GM23338 (cell line): ENCODE results near the gene GRM4. TPM values are rescaled to one million over a fixed set of nuclear protein-coding genes. Genes with fewer than 3 reads are reported as not detected.

Source experiments
- ATAC-seq: fragments of 200-7000 bp; cut with Tn5 transposase; 3 replicates; pipeline ENCODE4 v1.9.1; 2020
- DNase-seq: peaks from one replicate; pipeline ENCODE4 v3.0.0-alpha.2; 2015; ENCODE audit warnings: low spot score
- H2AFZ ChIP-seq: fragments of 200-600 bp; sonication (generic); 2 replicates; pipeline ENCODE4 v1.8.0; 2016; ENCODE audit warnings: antibody characterized with exemption, mild to moderate bottlenecking, moderate library complexity
- H3F3A ChIP-seq: fragments of 200-600 bp; sonication (generic); replicated peaks from 2 replicates; pipeline ENCODE4 v1.8.0; 2017; ENCODE audit warnings: antibody characterized with exemption, mixed run types, low read depth
- H3K27ac ChIP-seq: fragments of 200-600 bp; sonication (generic); 2 replicates; pipeline ENCODE4 v1.6.1; 2016; ENCODE audit warnings: low read depth
- H3K27me3 ChIP-seq: fragments of 200-600 bp; sonication (generic); 2 replicates; pipeline ENCODE4 v1.8.0; 2016; ENCODE audit warnings: mild to moderate bottlenecking, mixed run types, moderate library complexity; ENCODE audit not compliant: insufficient read depth
- H3K36me3 ChIP-seq: fragments of 200-600 bp; sonication (generic); 2 replicates; pipeline ENCODE4 v1.8.0; 2016; ENCODE audit warnings: mild to moderate bottlenecking; ENCODE audit not compliant: insufficient read depth
- H3K4me1 ChIP-seq: fragments of 200-600 bp; sonication (generic); 2 replicates; pipeline ENCODE4 v1.8.0; 2016; ENCODE audit warnings: mild to moderate bottlenecking, moderate library complexity; ENCODE audit not compliant: insufficient read depth
- H3K4me2 ChIP-seq: fragments of 200-600 bp; sonication (generic); 2 replicates; pipeline ENCODE4 v1.7.1; 2017; ENCODE audit warnings: mixed run types
- H3K4me3 ChIP-seq: fragments of 200-600 bp; sonication (generic); 2 replicates; pipeline ENCODE4 v1.6.1; 2016; ENCODE audit warnings: mixed run types
- H3K79me2 ChIP-seq: fragments of 200-600 bp; sonication (generic); replicated peaks from 2 replicates; pipeline ENCODE4 v1.8.0; 2017; ENCODE audit warnings: mild to moderate bottlenecking; ENCODE audit not compliant: insufficient read depth
- H3K9me2 ChIP-seq: fragments of 200-600 bp; sonication (generic); 2 replicates; pipeline ENCODE4 v1.8.0; 2017; ENCODE audit not compliant: insufficient read depth
- H4K20me1 ChIP-seq: fragments of 200-600 bp; sonication (generic); replicated peaks from 2 replicates; pipeline ENCODE4 v1.8.0; 2017; ENCODE audit warnings: mild to moderate bottlenecking; ENCODE audit not compliant: insufficient read depth
- H3K27ac Mint-ChIP-seq: 2 replicates; pipeline ENCODE4 v1.8.0; 2020; ENCODE audit warnings: inconsistent platforms, mild to moderate bottlenecking, moderate library complexity, mixed read lengths
- H3K27me3 Mint-ChIP-seq: 3 replicates; pipeline ENCODE4 v1.8.0; 2022; ENCODE audit warnings: low read depth, mild to moderate bottlenecking, moderate library complexity, mixed read lengths, inconsistent platforms; ENCODE audit not compliant: insufficient read depth, poor library complexity
- H3K36me3 Mint-ChIP-seq: 3 replicates; pipeline ENCODE4 v1.8.0; 2021; ENCODE audit warnings: low read depth, mild to moderate bottlenecking, inconsistent platforms, moderate library complexity, mixed read lengths
- H3K4me1 Mint-ChIP-seq: 3 replicates; pipeline ENCODE4 v1.8.0; 2020; ENCODE audit warnings: mild to moderate bottlenecking, inconsistent platforms, mixed read lengths
- H3K4me3 Mint-ChIP-seq: 3 replicates; pipeline ENCODE4 v1.8.0; 2021; ENCODE audit warnings: moderate library complexity, mild to moderate bottlenecking, inconsistent platforms, mixed read lengths
- H3K9me3 Mint-ChIP-seq: 3 replicates; pipeline ENCODE4 v1.8.0; 2020; ENCODE audit warnings: moderate library complexity, mild to moderate bottlenecking, inconsistent platforms, mixed read lengths
- EZH2 ChIP-seq: fragments of 200-600 bp; sonication (generic); IDR thresholded peaks from one replicate; pipeline ENCODE4 v1.8.0; 2017; ENCODE audit warnings: antibody characterized with exemption, mild to moderate bottlenecking, low read depth; ENCODE audit not compliant: unreplicated experiment
- EZH2phosphoT487 ChIP-seq: fragments of 200-600 bp; sonication (generic); IDR thresholded peaks from one replicate; pipeline ENCODE4 v1.8.1; 2018; ENCODE audit warnings: antibody characterized with exemption; ENCODE audit not compliant: unreplicated experiment
- STAT1 ChIP-seq: IDR thresholded peaks from one replicate; pipeline ENCODE4 v1.6.1; 2016; ENCODE audit warnings: antibody characterized with exemption; ENCODE audit not compliant: unreplicated experiment
- polyA plus RNA-seq: library from polyadenylated mRNA; unstranded; fragments of >200 nt; fragmentation: Nextera tagmentation; extraction: Ambion mirVana; gene quantifications from 2 replicates; pipeline ENCODE4 v1.2.1, GENCODE V29; 2016
- total RNA-seq: library from RNA; depleted of rRNA; stranded (reverse); fragments of >200 nt; shearing (Covaris generic); gene quantifications from 2 replicates; pipeline ENCODE4 v1.2.3, GENCODE V29; 2014
- TF ChIP-seq, protein P1 (sequence below), 2 experiments: fragments of 200-600 bp in 1 of 2; sonication (generic) in 1 of 2; conservative IDR thresholded peaks; 2 replicates each; pipeline versions ENCODE4 v1.5.1 to v1.6.1; 2016 to 2017; ENCODE audit warnings: antibody characterized with exemption in 2 of 2, low read depth in 2 of 2, mild to moderate bottlenecking in 2 of 2, moderate library complexity in 1 of 2

Gene GRM4
- total and polyA plus RNA-seq, 2 experiments from 2014 or later, result 7.0 to 30.6 TPM

DNA sequence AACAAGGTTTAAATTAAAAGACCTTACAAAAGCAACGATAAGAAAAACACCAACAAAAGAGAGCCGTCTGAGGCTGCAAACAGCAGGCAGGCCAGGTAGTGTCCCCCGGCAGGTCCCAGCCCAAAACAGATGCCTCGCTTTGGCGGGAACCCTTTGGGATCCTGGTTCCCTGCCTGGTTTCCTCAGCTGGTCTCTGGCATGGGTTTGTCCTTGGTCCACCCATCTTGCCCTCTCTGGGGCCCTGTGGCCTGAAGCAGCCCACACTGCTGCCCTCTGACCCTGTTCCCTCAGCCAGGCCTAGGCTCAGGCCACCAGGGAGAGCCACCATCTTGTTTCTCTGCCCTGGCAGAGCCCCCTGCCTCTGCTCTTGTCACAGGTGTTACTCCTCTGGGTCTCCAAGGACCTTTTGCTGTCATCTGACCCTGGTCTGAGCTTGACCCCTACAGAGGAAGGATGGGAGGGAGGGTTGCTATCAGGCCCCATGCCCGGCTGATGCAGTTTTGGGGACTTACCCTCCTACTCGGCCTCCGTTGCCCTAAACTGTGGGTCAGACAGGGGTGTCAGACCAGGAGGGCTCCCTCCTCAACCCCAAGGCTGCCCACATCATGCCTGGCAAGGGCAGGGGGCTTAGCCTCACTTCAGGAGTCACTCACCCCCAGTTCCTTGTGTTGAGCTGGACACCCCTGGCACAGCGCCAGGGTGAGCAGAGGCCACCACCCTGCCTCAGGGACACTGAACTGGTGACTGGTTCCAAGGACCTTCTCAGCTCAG lies 30.6 kb upstream of the GRM4 start:
- H3K36me3 ChIP-seq, result no peaks in the 10 kb centered on the region
- H3K27ac Mint-ChIP-seq, result no peak overlapping the region
- no peaks in the 10 kb centered on the region for H3K36me3 Mint-ChIP-seq
- H3K9me3 Mint-ChIP-seq, result no peaks in the 10 kb centered on the region
- no peak overlapping the region for H2AFZ ChIP-seq
- no peaks in the 10 kb centered on the region for H3K9me2 ChIP-seq
- no peak overlapping the region for H3K27ac ChIP-seq
- ATAC-seq (no peak), DNase-seq (no peak)
- H3K4me1 Mint-ChIP-seq, result no peaks in the 10 kb centered on the region
- H3K79me2 ChIP-seq, result no peaks in the 10 kb centered on the region
- H3F3A ChIP-seq, result no peaks in the 10 kb centered on the region
- no peak overlapping the region for H3K4me3 Mint-ChIP-seq
- H3K4me1 ChIP-seq, result no peaks in the 10 kb centered on the region
- no peak overlapping the region for H3K4me2 ChIP-seq
- H3K27me3 Mint-ChIP-seq, result peaks cover 1% of the 10 kb centered on the region
- no peak overlapping the region for H3K4me3 ChIP-seq
- no peaks in the 10 kb centered on the region for H4K20me1 ChIP-seq
- no peak for TF ChIP-seq EZH2phosphoT487
- no peak for TF ChIP-seq EZH2
- TF ChIP-seq, protein P1, sequence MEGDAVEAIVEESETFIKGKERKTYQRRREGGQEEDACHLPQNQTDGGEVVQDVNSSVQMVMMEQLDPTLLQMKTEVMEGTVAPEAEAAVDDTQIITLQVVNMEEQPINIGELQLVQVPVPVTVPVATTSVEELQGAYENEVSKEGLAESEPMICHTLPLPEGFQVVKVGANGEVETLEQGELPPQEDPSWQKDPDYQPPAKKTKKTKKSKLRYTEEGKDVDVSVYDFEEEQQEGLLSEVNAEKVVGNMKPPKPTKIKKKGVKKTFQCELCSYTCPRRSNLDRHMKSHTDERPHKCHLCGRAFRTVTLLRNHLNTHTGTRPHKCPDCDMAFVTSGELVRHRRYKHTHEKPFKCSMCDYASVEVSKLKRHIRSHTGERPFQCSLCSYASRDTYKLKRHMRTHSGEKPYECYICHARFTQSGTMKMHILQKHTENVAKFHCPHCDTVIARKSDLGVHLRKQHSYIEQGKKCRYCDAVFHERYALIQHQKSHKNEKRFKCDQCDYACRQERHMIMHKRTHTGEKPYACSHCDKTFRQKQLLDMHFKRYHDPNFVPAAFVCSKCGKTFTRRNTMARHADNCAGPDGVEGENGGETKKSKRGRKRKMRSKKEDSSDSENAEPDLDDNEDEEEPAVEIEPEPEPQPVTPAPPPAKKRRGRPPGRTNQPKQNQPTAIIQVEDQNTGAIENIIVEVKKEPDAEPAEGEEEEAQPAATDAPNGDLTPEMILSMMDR (conservative IDR thresholded peaks at IDR 0.05; ENCODE audit: low read depth in 2 of 2), result no peak
- no peaks in the 10 kb centered on the region for H3K27me3 ChIP-seq

DNA sequence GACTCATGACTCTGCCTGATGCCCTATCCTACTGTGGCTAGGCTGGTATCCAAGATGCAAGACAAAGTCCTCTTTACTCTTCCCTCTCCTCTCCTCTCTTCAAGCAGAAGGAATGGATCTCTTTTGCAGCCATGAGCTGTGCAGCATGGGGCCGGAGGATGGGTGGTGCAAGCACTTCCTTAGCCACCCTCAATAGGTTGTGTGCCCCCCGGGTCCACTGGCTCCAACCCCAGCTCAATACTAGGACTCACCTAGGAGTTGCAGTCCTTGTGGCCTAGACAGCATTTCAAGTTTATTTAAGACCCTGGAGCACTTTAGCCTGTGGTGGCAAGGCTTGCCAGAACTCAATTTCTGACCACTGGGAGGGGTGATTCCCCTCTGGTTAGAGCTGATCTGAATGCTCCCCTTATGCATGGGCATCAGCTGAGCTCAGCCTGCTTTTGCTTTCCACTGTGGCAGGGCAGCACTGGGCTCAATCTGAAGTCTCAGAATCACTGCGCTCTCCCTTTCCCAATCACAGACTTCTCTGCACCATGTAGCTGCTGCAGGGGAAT lies 29.0 kb upstream of the GRM4 start:
- Mint-ChIP-seq H3K9me3 (no peaks in the 10 kb centered on the region), H3K27me3 (peaks cover 1% of the 10 kb centered on the region), H3K4me3 (no peak overlapping the region), H3K36me3 (no peaks in the 10 kb centered on the region), H3K4me1 (no peaks in the 10 kb centered on the region), H3K27ac (no peak overlapping the region)
- Histone ChIP-seq H3K4me1 (no peaks in the 10 kb centered on the region), H3K27ac (no peak overlapping the region), H3K4me2 (no peak overlapping the region), H3K79me2 (no peaks in the 10 kb centered on the region), H3K36me3 (no peaks in the 10 kb centered on the region), H3K4me3 (no peak overlapping the region), H4K20me1 (no peaks in the 10 kb centered on the region), H2AFZ (0 out of 2 replicates have a peak overlapping the region, but pooled peaks have one; percentile 28), H3K27me3 (no peaks in the 10 kb centered on the region), H3F3A (no peaks in the 10 kb centered on the region), H3K9me2 (no peaks in the 10 kb centered on the region)
- no peak for TF ChIP-seq STAT1
- TF ChIP-seq, protein P1 (conservative IDR thresholded peaks at IDR 0.05; ENCODE audit: low read depth in 2 of 2), result peak in 1 of 2 experiments; percentile 41; a peak in 2 of 4 replicates
- DNase-seq, result peak; percentile 30
- ATAC-seq, result peak; percentile 59
